Measurements from ENCODE around the gene MRPS16.

- TF ChIP-seq POLR2A (IDR thresholded peaks at IDR 0.05) = no peak
- TF ChIP-seq, protein P1, sequence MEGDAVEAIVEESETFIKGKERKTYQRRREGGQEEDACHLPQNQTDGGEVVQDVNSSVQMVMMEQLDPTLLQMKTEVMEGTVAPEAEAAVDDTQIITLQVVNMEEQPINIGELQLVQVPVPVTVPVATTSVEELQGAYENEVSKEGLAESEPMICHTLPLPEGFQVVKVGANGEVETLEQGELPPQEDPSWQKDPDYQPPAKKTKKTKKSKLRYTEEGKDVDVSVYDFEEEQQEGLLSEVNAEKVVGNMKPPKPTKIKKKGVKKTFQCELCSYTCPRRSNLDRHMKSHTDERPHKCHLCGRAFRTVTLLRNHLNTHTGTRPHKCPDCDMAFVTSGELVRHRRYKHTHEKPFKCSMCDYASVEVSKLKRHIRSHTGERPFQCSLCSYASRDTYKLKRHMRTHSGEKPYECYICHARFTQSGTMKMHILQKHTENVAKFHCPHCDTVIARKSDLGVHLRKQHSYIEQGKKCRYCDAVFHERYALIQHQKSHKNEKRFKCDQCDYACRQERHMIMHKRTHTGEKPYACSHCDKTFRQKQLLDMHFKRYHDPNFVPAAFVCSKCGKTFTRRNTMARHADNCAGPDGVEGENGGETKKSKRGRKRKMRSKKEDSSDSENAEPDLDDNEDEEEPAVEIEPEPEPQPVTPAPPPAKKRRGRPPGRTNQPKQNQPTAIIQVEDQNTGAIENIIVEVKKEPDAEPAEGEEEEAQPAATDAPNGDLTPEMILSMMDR (IDR thresholded peaks at IDR 0.05) = no peak
Measured at GRCh38 chr10:73215749-73216148, 36.7 kb downstream of the MRPS16 start.

All from prostate gland (tissue), 2 donors.